Keratinocyte (primary cell): ENCODE data around the gene PCDH1. TPM values are rescaled to one million over a fixed set of nuclear protein-coding genes. Genes with fewer than 3 reads are reported as not detected.

Experiments used
- DNase-seq: peaks from one replicate; pipeline ENCODE4 v3.0.0-alpha.2; 2011; ENCODE audit warnings: low read depth, missing footprints, low spot score
- FAIRE-seq: peaks from 2 replicates; lab custom pipeline; 2011; peaks lifted over from hg19 to GRCh38; lab: Jason Lieb, UNC
- H2AFZ ChIP-seq: 2 replicates; pipeline ENCODE4 v1.6.0; 2012; ENCODE audit warnings: low read length, control low read depth, inconsistent platforms; ENCODE audit not compliant: control insufficient read depth
- H3K27ac ChIP-seq: 2 replicates; pipeline ENCODE4 v1.5.1; 2011; ENCODE audit warnings: low read length; ENCODE audit not compliant: control insufficient read depth, insufficient read depth
- H3K27me3 ChIP-seq: 3 replicates; pipeline ENCODE4 v1.6.0; 2011; ENCODE audit warnings: low read length; ENCODE audit not compliant: control insufficient read depth, insufficient read depth; ENCODE audit errors: extremely low read depth
- H3K36me3 ChIP-seq, 2 experiments: 2 replicates in 1 of 2; 3 replicates in 1 of 2; pipeline ENCODE4 v1.5.1; 2011; ENCODE audit warnings: low read length in 2 of 2, mild to moderate bottlenecking in 1 of 2; ENCODE audit not compliant: control insufficient read depth in 2 of 2, insufficient read depth in 2 of 2; ENCODE audit errors: extremely low read depth in 1 of 2
- H3K4me1 ChIP-seq: 3 replicates; pipeline ENCODE4 v1.5.1; 2011; ENCODE audit warnings: low read length; ENCODE audit not compliant: control insufficient read depth, insufficient read depth; ENCODE audit errors: extremely low read depth
- H3K4me2 ChIP-seq: 3 replicates; pipeline ENCODE4 v1.6.0; 2011; ENCODE audit warnings: low read depth, low read length; ENCODE audit not compliant: control insufficient read depth, insufficient read depth; ENCODE audit errors: extremely low read depth
- H3K4me3 ChIP-seq, 3 experiments: fragments of 200-600 bp in 1 of 3; sonication (generic) in 1 of 3; 2 replicates in 2 of 3; 3 replicates in 1 of 3; pipeline ENCODE4 v1.5.1; 2011 to 2016; ENCODE audit warnings: low read length in 3 of 3, mild to moderate bottlenecking in 3 of 3, control low read depth in 2 of 3, inconsistent platforms in 1 of 3, low read depth in 1 of 3, mixed read lengths in 1 of 3, mixed run types in 1 of 3, moderate library complexity in 1 of 3; ENCODE audit not compliant: control insufficient read depth in 2 of 3, insufficient read depth in 2 of 3; ENCODE audit errors: extremely low read depth in 1 of 3
- H3K79me2 ChIP-seq: 2 replicates; pipeline ENCODE4 v1.6.0; 2012; ENCODE audit warnings: low read length; ENCODE audit not compliant: control insufficient read depth, insufficient read depth
- H3K9ac ChIP-seq: 3 replicates; pipeline ENCODE4 v1.6.0; 2011; ENCODE audit warnings: low read length; ENCODE audit not compliant: control insufficient read depth, insufficient read depth; ENCODE audit errors: extremely low read depth
- H3K9me1 ChIP-seq: 3 replicates; pipeline ENCODE4 v1.6.0; 2011; ENCODE audit warnings: low read length; ENCODE audit not compliant: control insufficient read depth, insufficient read depth; ENCODE audit errors: extremely low read depth
- H3K9me3 ChIP-seq: 2 replicates; pipeline ENCODE4 v1.5.1; 2012; ENCODE audit warnings: low read depth, low read length; ENCODE audit not compliant: control insufficient read depth
- H4K20me1 ChIP-seq: 3 replicates; pipeline ENCODE4 v1.6.0; 2011; ENCODE audit warnings: low read length; ENCODE audit not compliant: control insufficient read depth, insufficient read depth; ENCODE audit errors: extremely low read depth
- EZH2 ChIP-seq: IDR thresholded peaks from one replicate; pipeline ENCODE4 v1.6.1; 2012; ENCODE audit warnings: inconsistent platforms, mild to moderate bottlenecking, low read length, moderate library complexity
- dilution Hi-C: fragments of 300-500 bp; cut with MboI; formaldehyde crosslinking; loops from one replicate; pipeline ENCODE4 v1.7.0; 2020; ENCODE audit warnings: low sequenced_read_pairs; ENCODE audit not compliant: extremely low pct_ligation_motif_present
- polyA plus RNA-seq, 5 experiments: library from polyadenylated mRNA; depleted of rRNA in 3 of 5; stranded (reverse) in 3 of 5; stranded (forward) in 1 of 5; unstranded in 1 of 5; fragments of >200 nt; gene quantifications; 1 replicate in 1 of 5; 2 replicates in 3 of 5; 3 replicates in 1 of 5; pipeline versions ENCODE4 v1.2.1 to v1.2.3, GENCODE V29; 2011 to 2012; ENCODE audit warnings: missing spikeins in 2 of 5, low read depth in 1 of 5, low replicate concordance in 1 of 5
- TF ChIP-seq, protein P1 (sequence below), 3 experiments: IDR thresholded peaks in 1 of 3; conservative IDR thresholded peaks in 1 of 3; optimal IDR thresholded peaks in 1 of 3; 2 replicates in 2 of 3; 3 replicates in 1 of 3; pipeline versions ENCODE3 to v1.5.1; 2011; ENCODE audit warnings: low read length in 3 of 3, mild to moderate bottlenecking in 3 of 3, moderate library complexity in 2 of 3, control low read depth in 1 of 3, inconsistent platforms in 1 of 3; ENCODE audit not compliant: insufficient read depth in 2 of 3; ENCODE audit errors: extremely low read depth in 1 of 3

PCDH1 gene
- polyA plus RNA-seq, 1 donor (not counting 4 experiments of a cell fraction or from before 2014, with no cell fraction given): 10.0 TPM

DNA sequence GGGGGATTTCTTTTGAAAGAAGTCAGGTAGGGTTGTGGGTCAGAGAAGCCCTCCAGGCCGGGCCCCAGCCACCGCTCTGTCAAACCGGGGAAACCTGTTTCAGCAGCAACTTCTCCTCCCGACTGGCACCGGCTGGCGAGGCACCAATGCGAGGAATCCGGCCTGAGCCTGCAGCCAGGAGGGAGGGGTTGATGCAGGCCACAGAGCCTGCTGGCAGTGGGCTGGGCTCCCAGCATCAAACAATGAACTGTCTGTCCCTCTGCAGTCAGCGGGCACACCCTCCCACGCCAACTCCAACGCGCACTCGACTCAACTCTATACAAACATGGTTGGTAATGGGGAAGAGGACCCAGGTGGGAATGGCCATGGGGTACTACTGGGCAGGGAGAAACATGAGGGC is 12.1 kb downstream of the PCDH1 start:
- no peak overlapping the region for H3K9ac ChIP-seq
- peaks cover 5 to 14% of the 10 kb centered on the region in 2 experiments for H3K36me3 ChIP-seq
- dilution Hi-C loops: no loop called here
- H3K4me1 ChIP-seq: peaks cover 34% of the 10 kb centered on the region
- H3K27ac ChIP-seq: peak overlapping the region; percentile 51
- H3K4me2 ChIP-seq: peak overlapping the region; percentile 3
- peak overlapping the region; percentile 32 for H2AFZ ChIP-seq
- no peaks in the 10 kb centered on the region for H3K9me1 ChIP-seq
- no peaks in the 10 kb centered on the region for H3K9me3 ChIP-seq
- H3K79me2 ChIP-seq: no peaks in the 10 kb centered on the region
- peak; percentile 32 for DNase-seq
- TF ChIP-seq, protein P1, sequence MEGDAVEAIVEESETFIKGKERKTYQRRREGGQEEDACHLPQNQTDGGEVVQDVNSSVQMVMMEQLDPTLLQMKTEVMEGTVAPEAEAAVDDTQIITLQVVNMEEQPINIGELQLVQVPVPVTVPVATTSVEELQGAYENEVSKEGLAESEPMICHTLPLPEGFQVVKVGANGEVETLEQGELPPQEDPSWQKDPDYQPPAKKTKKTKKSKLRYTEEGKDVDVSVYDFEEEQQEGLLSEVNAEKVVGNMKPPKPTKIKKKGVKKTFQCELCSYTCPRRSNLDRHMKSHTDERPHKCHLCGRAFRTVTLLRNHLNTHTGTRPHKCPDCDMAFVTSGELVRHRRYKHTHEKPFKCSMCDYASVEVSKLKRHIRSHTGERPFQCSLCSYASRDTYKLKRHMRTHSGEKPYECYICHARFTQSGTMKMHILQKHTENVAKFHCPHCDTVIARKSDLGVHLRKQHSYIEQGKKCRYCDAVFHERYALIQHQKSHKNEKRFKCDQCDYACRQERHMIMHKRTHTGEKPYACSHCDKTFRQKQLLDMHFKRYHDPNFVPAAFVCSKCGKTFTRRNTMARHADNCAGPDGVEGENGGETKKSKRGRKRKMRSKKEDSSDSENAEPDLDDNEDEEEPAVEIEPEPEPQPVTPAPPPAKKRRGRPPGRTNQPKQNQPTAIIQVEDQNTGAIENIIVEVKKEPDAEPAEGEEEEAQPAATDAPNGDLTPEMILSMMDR (optimal IDR thresholded peaks at IDR 0.05 in 1 of 3, IDR thresholded peaks at IDR 0.05 in 1 of 3, conservative IDR thresholded peaks at IDR 0.05 in 1 of 3; ENCODE audit: extremely low read depth in 1 of 3, insufficient read depth in 2 of 3, low read length in 3 of 3): no peak
- no peak for TF ChIP-seq EZH2
- no peaks in the 10 kb centered on the region for H3K27me3 ChIP-seq
- H3K4me3 ChIP-seq: no peak overlapping the region
- peak; percentile 91 for FAIRE-seq
- H4K20me1 ChIP-seq: no peaks in the 10 kb centered on the region

DNA sequence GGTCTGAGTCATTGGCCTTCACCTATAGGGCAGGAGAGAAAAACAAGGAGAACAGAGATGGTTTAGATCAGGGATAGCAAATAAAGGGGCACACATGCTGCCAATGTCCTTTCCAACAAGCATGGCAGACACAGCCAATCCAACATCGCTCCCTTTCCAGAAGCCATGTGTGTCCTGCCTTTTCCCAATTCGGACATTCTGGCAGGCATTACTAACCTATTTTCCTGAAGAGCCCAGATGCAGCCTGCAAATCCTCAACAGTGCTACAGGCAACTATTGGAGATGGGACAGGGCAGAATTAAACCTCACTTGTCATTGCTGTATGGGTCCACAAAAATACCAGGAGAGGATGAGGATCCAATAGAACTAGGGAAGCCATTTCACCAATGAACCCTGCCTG is 12.8 kb downstream of the PCDH1 start:
- TF ChIP-seq, protein P1 (optimal IDR thresholded peaks at IDR 0.05 in 1 of 3, IDR thresholded peaks at IDR 0.05 in 1 of 3, conservative IDR thresholded peaks at IDR 0.05 in 1 of 3; ENCODE audit: extremely low read depth in 1 of 3, insufficient read depth in 2 of 3, low read length in 3 of 3): no peak
- TF ChIP-seq EZH2: no peak
- Histone ChIP-seq H3K9me3 (no peaks in the 10 kb centered on the region), H3K27me3 (no peaks in the 10 kb centered on the region), H2AFZ (no peak overlapping the region), H3K36me3 (peaks cover 5 to 14% of the 10 kb centered on the region in 2 experiments), H4K20me1 (no peaks in the 10 kb centered on the region), H3K9me1 (no peaks in the 10 kb centered on the region), H3K4me3 (no peak overlapping the region), H3K79me2 (no peaks in the 10 kb centered on the region), H3K9ac (no peak overlapping the region), H3K4me1 (peaks cover 27% of the 10 kb centered on the region), H3K27ac (no peak overlapping the region), H3K4me2 (no peak overlapping the region)
- no peak for DNase-seq
- dilution Hi-C loops: no loop called here
- no peak for FAIRE-seq
